ENCODE results near the gene BMS1.

Gene BMS1

GRCh38 chr10:42769173-42769572 lies 13.4 kb upstream of the BMS1 start:
- no peak overlapping the region for H3K4me3 ChIP-seq (ENCODE audit: low read depth, low read length)
- TF ChIP-seq CTCF (IDR thresholded peaks at IDR 0.05; ENCODE audit: insufficient read depth, low read depth, low read length, missing control alignments) = no peak
- no peak for DNase-seq (ENCODE audit: low read depth)

- DNase-seq (ENCODE audit: low read depth) = no peak
- no peak for TF ChIP-seq CTCF (IDR thresholded peaks at IDR 0.05; ENCODE audit: insufficient read depth, low read depth, low read length, missing control alignments)
- peak overlapping the region; percentile 7; the same call in 1 of the 2 replicates for H3K4me3 ChIP-seq (ENCODE audit: low read depth, low read length)
Measured at GRCh38 chr10:42769673-42770072, 12.9 kb upstream of the BMS1 start.

GRCh38 chr10:42776681-42777080 lies 5.9 kb upstream of the BMS1 start:
- no peak for DNase-seq (ENCODE audit: low read depth)
- H3K4me3 ChIP-seq (ENCODE audit: low read depth, low read length) = no peak overlapping the region
- TF ChIP-seq CTCF (IDR thresholded peaks at IDR 0.05; ENCODE audit: insufficient read depth, low read depth, low read length, missing control alignments) = no peak

- no peak overlapping the region for H3K4me3 ChIP-seq (ENCODE audit: low read depth, low read length)
- no peak for DNase-seq (ENCODE audit: low read depth)
- TF ChIP-seq CTCF (IDR thresholded peaks at IDR 0.05; ENCODE audit: insufficient read depth, low read depth, low read length, missing control alignments) = no peak
Measured at GRCh38 chr10:42780456-42780855, 2.1 kb upstream of the BMS1 start.

GRCh38 chr10:42781893-42782445 lies 626 bp upstream of the BMS1 start:
- TF ChIP-seq CTCF (IDR thresholded peaks at IDR 0.05; ENCODE audit: insufficient read depth, low read depth, low read length, missing control alignments) = no peak
- peak overlapping the region; percentile 93 for H3K4me3 ChIP-seq (ENCODE audit: low read depth, low read length)
- DNase-seq (ENCODE audit: low read depth) = peak; percentile 17

GRCh38 chr10:42783181-42783549 lies 570 bp downstream of the BMS1 start:
- DNase-seq (ENCODE audit: low read depth) = peak; percentile 6
- no peak for TF ChIP-seq CTCF (IDR thresholded peaks at IDR 0.05; ENCODE audit: insufficient read depth, low read depth, low read length, missing control alignments)
- peak overlapping the region; percentile 93 for H3K4me3 ChIP-seq (ENCODE audit: low read depth, low read length)

- DNase-seq (ENCODE audit: low read depth) = no peak
- H3K4me3 ChIP-seq (ENCODE audit: low read depth, low read length) = no peak overlapping the region
- TF ChIP-seq CTCF (IDR thresholded peaks at IDR 0.05; ENCODE audit: insufficient read depth, low read depth, low read length, missing control alignments) = no peak
Measured at GRCh38 chr10:42785759-42786158, 3.2 kb downstream of the BMS1 start.
